Neural progenitor cell (in vitro differentiated cells): ENCODE data around the gene CAST. TPM values are rescaled to one million over a fixed set of nuclear protein-coding genes. Genes with fewer than 3 reads are reported as not detected.

Source experiments
- DNase-seq: peaks from one replicate; pipeline ENCODE4 v3.0.0-alpha.2; 2016; ENCODE audit warnings: low spot score
- H2AFZ ChIP-seq: fragments of 200-600 bp; sonication (generic); replicated peaks from 2 replicates; pipeline ENCODE4 v1.6.1; 2016; ENCODE audit warnings: antibody characterized with exemption
- H3F3A ChIP-seq: fragments of 200-600 bp; sonication (generic); 2 replicates; pipeline ENCODE4 v1.6.1; 2016; ENCODE audit warnings: antibody characterized with exemption, low read depth
- H3K27ac ChIP-seq: fragments of 200-600 bp; sonication (generic); 2 replicates; pipeline ENCODE4 v1.5.1; 2016; ENCODE audit warnings: mild to moderate bottlenecking
- H3K27me3 ChIP-seq: fragments of 200-600 bp; sonication (generic); 2 replicates; pipeline ENCODE4 v1.6.1; 2016; ENCODE audit warnings: mild to moderate bottlenecking, moderate library complexity
- H3K36me3 ChIP-seq: fragments of 200-600 bp; sonication (generic); 2 replicates; pipeline ENCODE4 v1.5.1; 2016
- H3K4me1 ChIP-seq: fragments of 200-600 bp; sonication (generic); 2 replicates; pipeline ENCODE4 v1.6.1; 2016; ENCODE audit warnings: mixed run types
- H3K4me2 ChIP-seq: fragments of 200-600 bp; sonication (generic); 2 replicates; pipeline ENCODE4 v1.6.1; 2016
- H3K4me3 ChIP-seq: fragments of 200-600 bp; sonication (generic); 2 replicates; pipeline ENCODE4 v1.5.1; 2016
- H3K79me2 ChIP-seq: fragments of 200-600 bp; sonication (generic); 2 replicates; pipeline ENCODE4 v1.6.1; 2016; ENCODE audit warnings: low read depth
- H3K9ac ChIP-seq: fragments of 200-600 bp; sonication (generic); 2 replicates; pipeline ENCODE4 v1.6.1; 2016
- H3K9me3 ChIP-seq: fragments of 200-600 bp; sonication (generic); 2 replicates; pipeline ENCODE4 v1.5.1; 2016; ENCODE audit warnings: low read depth
- H4K20me1 ChIP-seq: fragments of 200-600 bp; sonication (generic); 2 replicates; pipeline ENCODE4 v1.6.1; 2016; ENCODE audit warnings: low read depth
- H3K27ac Mint-ChIP-seq: 3 replicates; pipeline ENCODE4 v1.8.0; 2021; ENCODE audit warnings: mixed read lengths
- H3K27me3 Mint-ChIP-seq: 2 replicates; pipeline ENCODE4 v1.8.0; 2022; ENCODE audit warnings: low read depth, mild to moderate bottlenecking, inconsistent platforms, moderate library complexity, mixed read lengths; ENCODE audit not compliant: insufficient read depth
- H3K36me3 Mint-ChIP-seq: 3 replicates; pipeline ENCODE4 v1.8.0; 2021; ENCODE audit warnings: mixed read lengths
- H3K4me1 Mint-ChIP-seq: 3 replicates; pipeline ENCODE4 v1.8.0; 2021; ENCODE audit warnings: mixed read lengths
- H3K4me3 Mint-ChIP-seq: 3 replicates; pipeline ENCODE4 v1.8.0; 2021; ENCODE audit warnings: mild to moderate bottlenecking, moderate library complexity, mixed read lengths
- H3K9me3 Mint-ChIP-seq: 3 replicates; pipeline ENCODE4 v1.8.0; 2020; ENCODE audit warnings: mixed read lengths
- EZH2 ChIP-seq: fragments of 200-600 bp; sonication (generic); IDR thresholded peaks from 2 replicates; pipeline ENCODE4 v1.6.1; 2017; ENCODE audit warnings: antibody characterized with exemption, mild to moderate bottlenecking, moderate library complexity
- EZH2phosphoT487 ChIP-seq: fragments of 200-600 bp; sonication (generic); IDR thresholded peaks from 2 replicates; pipeline ENCODE4 v1.6.1; 2017; ENCODE audit warnings: antibody characterized with exemption
- total RNA-seq: library from RNA; depleted of rRNA; stranded (reverse); fragments of >200 nt; gene quantifications from 2 replicates; pipeline ENCODE4 v1.2.3, GENCODE V29; 2015; ENCODE audit warnings: low replicate concordance
- TF ChIP-seq, protein P1 (sequence below): fragments of 200-600 bp; sonication (generic); IDR thresholded peaks from 2 replicates; pipeline ENCODE4 v1.5.1; 2017; ENCODE audit warnings: antibody characterized with exemption, mild to moderate bottlenecking

CAST gene
- total RNA-seq, 1 donor from 2014 or later: 64.6 TPM

GRCh38 chr5:96775689-96776088 lies 113.5 kb downstream of the CAST start:
- Mint-ChIP-seq H3K4me3 (no peak overlapping the region), H3K9me3 (no peaks in the 10 kb centered on the region), H3K36me3 (peaks cover 26% of the 10 kb centered on the region), H3K27ac (no peak overlapping the region), H3K4me1 (no peaks in the 10 kb centered on the region), H3K27me3 (no peaks in the 10 kb centered on the region)
- no peak overlapping the region for H3K4me3 ChIP-seq
- no peaks in the 10 kb centered on the region for H3K4me1 ChIP-seq
- no peak overlapping the region for H3K9ac ChIP-seq
- no peak overlapping the region for H3K27ac ChIP-seq
- H3K9me3 ChIP-seq: no peaks in the 10 kb centered on the region
- no peaks in the 10 kb centered on the region for H4K20me1 ChIP-seq
- peaks cover 7% of the 10 kb centered on the region for H3K36me3 ChIP-seq
- H2AFZ ChIP-seq: no peak overlapping the region
- H3K27me3 ChIP-seq: no peaks in the 10 kb centered on the region
- TF ChIP-seq EZH2 (no peak), EZH2phosphoT487 (no peak)
- TF ChIP-seq, protein P1, sequence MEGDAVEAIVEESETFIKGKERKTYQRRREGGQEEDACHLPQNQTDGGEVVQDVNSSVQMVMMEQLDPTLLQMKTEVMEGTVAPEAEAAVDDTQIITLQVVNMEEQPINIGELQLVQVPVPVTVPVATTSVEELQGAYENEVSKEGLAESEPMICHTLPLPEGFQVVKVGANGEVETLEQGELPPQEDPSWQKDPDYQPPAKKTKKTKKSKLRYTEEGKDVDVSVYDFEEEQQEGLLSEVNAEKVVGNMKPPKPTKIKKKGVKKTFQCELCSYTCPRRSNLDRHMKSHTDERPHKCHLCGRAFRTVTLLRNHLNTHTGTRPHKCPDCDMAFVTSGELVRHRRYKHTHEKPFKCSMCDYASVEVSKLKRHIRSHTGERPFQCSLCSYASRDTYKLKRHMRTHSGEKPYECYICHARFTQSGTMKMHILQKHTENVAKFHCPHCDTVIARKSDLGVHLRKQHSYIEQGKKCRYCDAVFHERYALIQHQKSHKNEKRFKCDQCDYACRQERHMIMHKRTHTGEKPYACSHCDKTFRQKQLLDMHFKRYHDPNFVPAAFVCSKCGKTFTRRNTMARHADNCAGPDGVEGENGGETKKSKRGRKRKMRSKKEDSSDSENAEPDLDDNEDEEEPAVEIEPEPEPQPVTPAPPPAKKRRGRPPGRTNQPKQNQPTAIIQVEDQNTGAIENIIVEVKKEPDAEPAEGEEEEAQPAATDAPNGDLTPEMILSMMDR: no peak
- DNase-seq: no peak
- H3K4me2 ChIP-seq: no peak overlapping the region
- H3F3A ChIP-seq: no peaks in the 10 kb centered on the region
- H3K79me2 ChIP-seq: no peaks in the 10 kb centered on the region

GRCh38 chr5:96776621-96777020 lies 114.4 kb downstream of the CAST start:
- TF ChIP-seq EZH2 (no peak), EZH2phosphoT487 (no peak)
- TF ChIP-seq, protein P1: no peak
- Mint-ChIP-seq H3K27me3 (no peaks in the 10 kb centered on the region), H3K27ac (no peak overlapping the region), H3K9me3 (no peaks in the 10 kb centered on the region), H3K4me1 (no peaks in the 10 kb centered on the region), H3K4me3 (no peak overlapping the region), H3K36me3 (peaks cover 26% of the 10 kb centered on the region)
- H3K4me2 ChIP-seq: no peak overlapping the region
- H3K27ac ChIP-seq: no peak overlapping the region
- no peak overlapping the region for H2AFZ ChIP-seq
- H3K79me2 ChIP-seq: no peaks in the 10 kb centered on the region
- no peaks in the 10 kb centered on the region for H3K4me1 ChIP-seq
- H3K9ac ChIP-seq: no peak overlapping the region
- no peaks in the 10 kb centered on the region for H3K9me3 ChIP-seq
- no peaks in the 10 kb centered on the region for H3F3A ChIP-seq
- H4K20me1 ChIP-seq: no peaks in the 10 kb centered on the region
- DNase-seq: no peak
- H3K27me3 ChIP-seq: no peaks in the 10 kb centered on the region
- H3K36me3 ChIP-seq: peaks cover 7% of the 10 kb centered on the region
- no peak overlapping the region for H3K4me3 ChIP-seq

GRCh38 chr5:96778409-96778808 lies 116.2 kb downstream of the CAST start:
- Histone ChIP-seq H3K9me3 (no peaks in the 10 kb centered on the region), H3K4me2 (no peak overlapping the region), H3K4me1 (no peaks in the 10 kb centered on the region), H3F3A (no peaks in the 10 kb centered on the region), H3K79me2 (no peaks in the 10 kb centered on the region), H3K4me3 (no peak overlapping the region), H3K27ac (no peak overlapping the region), H3K27me3 (no peaks in the 10 kb centered on the region), H3K36me3 (peaks cover 7% of the 10 kb centered on the region), H4K20me1 (no peaks in the 10 kb centered on the region), H2AFZ (no peak overlapping the region), H3K9ac (no peak overlapping the region)
- TF ChIP-seq, protein P1: no peak
- Mint-ChIP-seq H3K4me3 (no peak overlapping the region), H3K27ac (no peak overlapping the region), H3K27me3 (no peaks in the 10 kb centered on the region), H3K4me1 (no peaks in the 10 kb centered on the region), H3K36me3 (peaks cover 31% of the 10 kb centered on the region), H3K9me3 (no peaks in the 10 kb centered on the region)
- DNase-seq: no peak

DNA sequence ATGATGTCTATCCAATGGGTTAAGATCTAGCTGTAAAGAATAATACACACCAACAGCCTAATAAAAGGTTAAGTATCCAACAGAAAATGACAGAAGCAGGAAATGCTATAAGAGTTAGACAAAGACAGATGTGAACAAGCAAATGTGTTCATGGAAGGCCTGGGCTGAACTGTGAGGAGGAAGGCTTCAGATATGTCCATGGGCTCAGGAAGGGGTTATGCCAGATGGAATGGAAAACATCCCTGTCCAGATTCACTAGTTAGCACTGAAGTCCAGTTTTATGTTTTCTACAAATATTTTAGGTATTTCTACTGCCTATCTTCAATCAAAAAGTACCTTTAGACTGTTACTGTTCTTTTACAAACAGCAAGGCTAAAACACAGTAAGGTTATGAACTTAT lies 118.5 kb downstream of the CAST start:
- H2AFZ ChIP-seq: no peak overlapping the region
- H3K79me2 ChIP-seq: no peaks in the 10 kb centered on the region
- TF ChIP-seq EZH2phosphoT487 (no peak), EZH2 (no peak)
- TF ChIP-seq, protein P1: no peak
- peaks cover 32% of the 10 kb centered on the region for H3K36me3 Mint-ChIP-seq
- H3K27ac Mint-ChIP-seq: no peak overlapping the region
- no peaks in the 10 kb centered on the region for H3K36me3 ChIP-seq
- H3K9me3 ChIP-seq: no peaks in the 10 kb centered on the region
- H3K4me1 Mint-ChIP-seq: no peaks in the 10 kb centered on the region
- no peaks in the 10 kb centered on the region for H3K27me3 Mint-ChIP-seq
- no peak overlapping the region for H3K4me3 ChIP-seq
- no peaks in the 10 kb centered on the region for H3K9me3 Mint-ChIP-seq
- DNase-seq: no peak
- no peaks in the 10 kb centered on the region for H3K4me1 ChIP-seq
- no peak overlapping the region for H3K4me2 ChIP-seq
- no peak overlapping the region for H3K9ac ChIP-seq
- H3K27ac ChIP-seq: no peak overlapping the region
- H4K20me1 ChIP-seq: no peaks in the 10 kb centered on the region
- no peaks in the 10 kb centered on the region for H3F3A ChIP-seq
- no peaks in the 10 kb centered on the region for H3K27me3 ChIP-seq
- no peak overlapping the region for H3K4me3 Mint-ChIP-seq
